IPS-18a (cell line): ENCODE measurements around the gene ZCCHC7.

Experiments used
- H3K27ac ChIP-seq: one replicate; pipeline ENCODE4 v1.5.1; 2013; ENCODE audit warnings: low read length
- H3K27me3 ChIP-seq: one replicate; pipeline ENCODE4 v1.6.1; 2013; ENCODE audit warnings: mild to moderate bottlenecking, low read length; ENCODE audit not compliant: control insufficient read depth, insufficient read depth
- H3K36me3 ChIP-seq: one replicate; pipeline ENCODE4 v1.6.1; 2013; ENCODE audit warnings: low read depth, low read length; ENCODE audit not compliant: control insufficient read depth
- H3K4me1 ChIP-seq: one replicate; pipeline ENCODE4 v1.6.1; 2013; ENCODE audit warnings: low read depth, low read length; ENCODE audit not compliant: control insufficient read depth
- H3K4me3 ChIP-seq: one replicate; pipeline ENCODE4 v1.5.1; 2013; ENCODE audit warnings: low read length
- H3K9ac ChIP-seq: one replicate; pipeline ENCODE4 v1.6.1; 2013; ENCODE audit warnings: mild to moderate bottlenecking, low read length, moderate library complexity
- H3K9me3 ChIP-seq: one replicate; pipeline ENCODE4 v1.6.1; 2013; ENCODE audit warnings: low read depth, low read length; ENCODE audit not compliant: control insufficient read depth

The ZCCHC7 gene

DNA sequence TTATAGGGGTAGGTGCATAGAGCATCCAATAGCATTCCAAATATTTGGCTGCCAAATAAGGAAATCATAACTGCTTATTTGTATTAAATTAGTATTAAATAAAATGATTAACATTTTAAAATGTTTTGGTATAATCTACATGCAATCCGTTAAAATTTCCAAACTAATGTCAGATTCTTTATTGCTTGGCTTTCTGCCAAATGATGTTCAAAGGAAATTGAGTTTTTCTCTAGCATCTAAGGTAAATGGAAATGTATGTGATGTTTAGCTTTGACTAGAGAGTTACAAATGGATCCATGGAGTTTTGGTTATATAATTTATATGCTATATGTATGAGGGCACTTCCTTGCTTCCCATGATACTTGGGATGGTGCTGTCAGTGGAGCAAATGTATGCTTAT lies 121.7 kb downstream of the ZCCHC7 start:
- Histone ChIP-seq H3K9ac (no peak overlapping the region), H3K27me3 (no peaks in the 10 kb centered on the region), H3K36me3 (no peaks in the 10 kb centered on the region), H3K9me3 (no peaks in the 10 kb centered on the region), H3K27ac (no peak overlapping the region), H3K4me3 (no peak overlapping the region), H3K4me1 (peaks cover 33% of the 10 kb centered on the region)

DNA sequence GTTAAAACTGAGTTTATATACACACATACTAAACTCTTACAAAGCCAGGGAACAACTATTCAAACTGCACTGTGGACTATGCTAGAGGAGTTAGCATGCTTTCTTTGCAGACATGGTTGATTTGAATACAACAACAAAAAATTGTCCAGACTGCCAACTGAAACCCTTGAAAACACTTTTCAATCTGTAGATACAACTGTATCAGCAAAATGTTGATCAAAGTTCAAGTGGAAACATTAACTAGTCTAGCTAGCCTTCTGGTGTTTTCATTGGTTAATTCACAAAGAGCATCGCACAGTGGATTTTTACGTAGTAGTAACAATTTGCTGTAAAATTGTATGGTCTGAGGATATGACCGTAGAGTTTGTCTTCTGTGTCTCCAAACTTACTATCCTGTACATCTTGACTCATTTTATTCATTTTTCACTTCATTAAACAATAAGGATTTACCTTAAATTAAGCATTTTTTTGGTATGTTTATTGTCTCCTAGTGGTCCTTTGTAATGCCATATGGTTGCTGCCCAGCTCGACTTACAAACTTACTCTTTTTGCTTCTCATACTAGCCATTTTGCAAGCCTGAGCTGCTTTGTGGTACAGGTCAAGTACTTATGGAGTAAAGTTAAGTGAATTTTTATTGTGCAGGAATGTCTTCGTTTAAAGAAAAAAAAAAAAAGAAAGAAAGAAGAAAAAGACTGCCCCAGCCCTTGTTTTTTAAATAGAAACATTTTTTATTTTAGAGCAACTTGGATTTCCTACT lies 123.4 kb downstream of the ZCCHC7 start:
- H3K9ac ChIP-seq = peak overlapping the region; percentile 38
- peak overlapping the region; percentile 88 for H3K27ac ChIP-seq
- no peaks in the 10 kb centered on the region for H3K9me3 ChIP-seq
- no peaks in the 10 kb centered on the region for H3K36me3 ChIP-seq
- peaks cover 33% of the 10 kb centered on the region for H3K4me1 ChIP-seq
- no peaks in the 10 kb centered on the region for H3K27me3 ChIP-seq
- H3K4me3 ChIP-seq = no peak overlapping the region

DNA sequence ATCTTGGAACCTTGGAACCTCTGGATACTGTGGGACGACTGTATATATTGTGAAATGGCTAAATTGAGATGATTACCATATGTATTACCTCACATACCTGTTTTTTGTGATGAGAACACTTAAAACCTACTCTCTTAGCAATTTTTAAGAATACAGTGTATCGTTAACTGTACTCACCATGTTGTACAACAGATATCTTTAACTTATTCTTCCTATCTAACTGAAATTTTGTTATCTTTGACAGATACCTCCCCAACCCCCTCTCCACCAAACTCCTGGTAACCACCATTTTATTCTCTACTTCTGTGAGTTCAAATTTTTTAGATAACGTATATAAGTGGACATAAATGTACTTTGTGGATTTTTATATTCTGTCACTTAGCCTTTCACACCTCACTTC lies 126.5 kb downstream of the ZCCHC7 start:
- Histone ChIP-seq H3K36me3 (no peaks in the 10 kb centered on the region), H3K4me1 (peaks cover 41% of the 10 kb centered on the region), H3K4me3 (no peak overlapping the region), H3K9me3 (no peaks in the 10 kb centered on the region), H3K27me3 (no peaks in the 10 kb centered on the region), H3K27ac (no peak overlapping the region), H3K9ac (no peak overlapping the region)

- Histone ChIP-seq H3K4me1 (peaks cover 49% of the 10 kb centered on the region), H3K9ac (no peak overlapping the region), H3K9me3 (no peaks in the 10 kb centered on the region), H3K36me3 (no peaks in the 10 kb centered on the region), H3K27me3 (no peaks in the 10 kb centered on the region), H3K27ac (no peak overlapping the region), H3K4me3 (no peak overlapping the region)
Measured at GRCh38 chr9:37248651-37249163, 128.3 kb downstream of the ZCCHC7 start.

DNA sequence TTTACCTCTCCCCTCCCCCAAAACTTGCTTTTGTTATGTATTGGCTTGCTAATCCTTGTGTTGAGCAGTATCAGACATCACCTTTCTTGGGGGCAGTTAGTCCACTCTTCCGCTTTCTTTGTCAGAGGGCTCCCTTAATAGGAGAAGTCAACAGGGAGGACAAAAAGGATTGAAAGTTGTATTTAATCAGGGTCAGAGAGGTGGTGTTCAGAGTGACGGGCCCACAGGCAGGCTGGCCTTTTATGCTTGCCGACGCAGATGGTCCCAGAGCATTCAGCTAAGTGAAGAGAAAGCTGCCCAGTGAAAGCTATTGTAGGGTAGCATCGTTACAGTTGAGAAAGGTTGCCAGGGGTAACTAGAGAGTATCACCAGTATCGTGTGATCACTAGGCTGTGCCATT lies 131.1 kb downstream of the ZCCHC7 start:
- H3K27ac ChIP-seq = peak overlapping the region; percentile 76

GRCh38 chr9:37253377-37253937 lies 133.1 kb downstream of the ZCCHC7 start:
- no peak overlapping the region for H3K4me3 ChIP-seq
- H3K36me3 ChIP-seq = no peaks in the 10 kb centered on the region
- no peaks in the 10 kb centered on the region for H3K9me3 ChIP-seq
- peaks cover 64% of the 10 kb centered on the region for H3K4me1 ChIP-seq
- H3K9ac ChIP-seq = peak overlapping the region; percentile 55
- no peaks in the 10 kb centered on the region for H3K27me3 ChIP-seq
- peak overlapping the region; percentile 84 for H3K27ac ChIP-seq

More for the DNA sequence above, 131.1 kb downstream of the ZCCHC7 start:
- no peaks in the 10 kb centered on the region for H3K9me3 ChIP-seq
- peak overlapping the region; percentile 55 for H3K9ac ChIP-seq
- H3K4me3 ChIP-seq = peak overlapping the region; percentile 40
- no peaks in the 10 kb centered on the region for H3K27me3 ChIP-seq
- peaks cover 58% of the 10 kb centered on the region for H3K4me1 ChIP-seq
- no peaks in the 10 kb centered on the region for H3K36me3 ChIP-seq

- Histone ChIP-seq H3K9ac (no peak overlapping the region), H3K27ac (no peak overlapping the region), H3K36me3 (no peaks in the 10 kb centered on the region), H3K4me3 (no peak overlapping the region), H3K9me3 (no peaks in the 10 kb centered on the region), H3K27me3 (no peaks in the 10 kb centered on the region), H3K4me1 (peaks cover 68% of the 10 kb centered on the region)
Measured at GRCh38 chr9:37255187-37255586, 134.8 kb downstream of the ZCCHC7 start.

DNA sequence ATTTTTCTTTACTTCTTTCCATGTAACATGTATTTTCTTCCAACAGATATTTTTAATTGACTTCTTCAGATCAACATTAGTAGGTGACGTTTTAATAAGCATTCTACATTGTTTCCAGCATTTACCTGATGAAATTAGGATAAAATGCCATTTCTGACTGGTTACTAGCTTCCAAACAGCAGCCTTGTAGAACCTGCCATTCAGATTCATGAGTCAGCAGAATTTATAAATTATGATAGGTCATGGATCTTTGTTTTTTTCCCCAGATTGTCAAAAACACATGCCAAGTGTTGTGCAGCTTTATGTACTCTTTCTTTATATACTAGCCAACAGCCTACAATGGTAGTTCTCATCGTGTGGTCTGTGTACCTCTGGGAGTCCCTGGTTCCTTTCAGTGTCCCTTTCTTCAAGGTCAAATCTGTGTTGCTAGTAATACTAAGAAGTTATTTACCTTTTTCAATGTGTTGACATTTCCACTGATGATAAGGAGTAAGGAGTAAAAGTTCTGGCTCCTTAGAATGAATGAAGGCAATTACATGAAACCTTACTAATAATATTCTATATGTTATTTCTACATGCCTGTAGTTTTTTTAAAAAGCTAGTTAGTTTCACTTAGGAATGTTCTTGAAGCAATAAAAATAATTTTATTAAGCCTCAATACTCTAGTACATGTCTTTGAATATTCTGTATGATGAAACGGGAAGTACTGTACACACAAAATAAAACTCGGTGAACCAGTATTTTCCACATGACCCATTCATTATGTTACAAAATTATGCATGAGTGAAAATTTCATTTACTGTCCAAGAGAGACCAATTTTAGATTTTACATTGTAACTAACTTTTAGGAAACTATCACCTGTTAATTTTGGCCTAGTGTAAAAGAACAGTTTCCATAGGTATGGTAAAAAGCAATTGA lies 135.8 kb downstream of the ZCCHC7 start:
- Histone ChIP-seq H3K4me1 (peaks cover 63% of the 10 kb centered on the region), H3K9me3 (no peaks in the 10 kb centered on the region), H3K27ac (no peak overlapping the region), H3K4me3 (no peak overlapping the region), H3K9ac (no peak overlapping the region), H3K36me3 (no peaks in the 10 kb centered on the region), H3K27me3 (no peaks in the 10 kb centered on the region)

GRCh38 chr9:37259951-37260350 lies 139.6 kb downstream of the ZCCHC7 start:
- Histone ChIP-seq H3K36me3 (no peaks in the 10 kb centered on the region), H3K27me3 (no peaks in the 10 kb centered on the region), H3K27ac (no peak overlapping the region), H3K4me1 (peaks cover 28% of the 10 kb centered on the region), H3K4me3 (no peak overlapping the region), H3K9ac (no peak overlapping the region), H3K9me3 (no peaks in the 10 kb centered on the region)

- no peaks in the 10 kb centered on the region for H3K27me3 ChIP-seq
- no peak overlapping the region for H3K4me3 ChIP-seq
- peaks cover 19% of the 10 kb centered on the region for H3K4me1 ChIP-seq
- no peak overlapping the region for H3K9ac ChIP-seq
- no peaks in the 10 kb centered on the region for H3K9me3 ChIP-seq
- H3K36me3 ChIP-seq = no peaks in the 10 kb centered on the region
- no peak overlapping the region for H3K27ac ChIP-seq
Measured at GRCh38 chr9:37262410-37262809, 142.0 kb downstream of the ZCCHC7 start.

- H3K4me1 ChIP-seq = peaks cover 10% of the 10 kb centered on the region
- H3K9ac ChIP-seq = no peak overlapping the region
- H3K4me3 ChIP-seq = no peak overlapping the region
- no peaks in the 10 kb centered on the region for H3K36me3 ChIP-seq
- no peak overlapping the region for H3K27ac ChIP-seq
- no peaks in the 10 kb centered on the region for H3K9me3 ChIP-seq
- H3K27me3 ChIP-seq = no peaks in the 10 kb centered on the region
Measured at GRCh38 chr9:37264539-37264938, 144.2 kb downstream of the ZCCHC7 start.
